Measurements from ENCODE around the gene BMP7.

Gene BMP7

DNA sequence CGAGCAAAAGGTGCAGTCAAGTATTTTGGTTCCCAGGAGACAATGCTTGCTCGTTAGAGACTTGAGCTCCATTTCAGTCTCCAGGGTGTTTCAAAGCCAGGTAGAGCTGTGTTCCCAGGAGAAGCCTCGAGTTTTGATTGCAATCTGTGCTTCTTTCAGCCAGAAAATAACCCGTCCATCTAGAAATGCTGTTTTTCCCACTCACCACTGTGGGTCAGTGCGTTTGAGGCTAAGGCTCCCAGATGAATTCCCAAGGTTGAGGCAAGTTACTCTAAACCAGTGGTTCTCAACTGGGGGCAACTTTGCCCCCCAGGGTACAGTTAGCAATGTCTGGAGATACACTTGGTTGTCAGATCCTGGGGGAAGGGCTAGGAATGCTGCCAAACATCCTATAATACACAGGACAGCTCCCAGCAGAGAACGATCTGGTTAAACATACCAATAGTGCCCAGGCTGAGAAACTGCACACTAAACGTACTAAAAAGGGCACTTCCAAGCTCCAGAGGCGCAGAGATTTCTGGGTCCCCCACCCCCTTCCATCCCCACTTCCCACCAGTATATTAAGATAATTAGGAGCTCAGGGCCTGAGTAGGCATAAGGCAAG lies 13.8 kb downstream of the BMP7 start:
- TF ChIP-seq GATA3 (IDR thresholded peaks at IDR 0.05; ENCODE audit: low read depth, low read length) (no peak), GATA2 (IDR thresholded peaks at IDR 0.05; ENCODE audit: low read depth, low read length) (peak; percentile 18; the same call in 1 of the 2 replicates)

DNA sequence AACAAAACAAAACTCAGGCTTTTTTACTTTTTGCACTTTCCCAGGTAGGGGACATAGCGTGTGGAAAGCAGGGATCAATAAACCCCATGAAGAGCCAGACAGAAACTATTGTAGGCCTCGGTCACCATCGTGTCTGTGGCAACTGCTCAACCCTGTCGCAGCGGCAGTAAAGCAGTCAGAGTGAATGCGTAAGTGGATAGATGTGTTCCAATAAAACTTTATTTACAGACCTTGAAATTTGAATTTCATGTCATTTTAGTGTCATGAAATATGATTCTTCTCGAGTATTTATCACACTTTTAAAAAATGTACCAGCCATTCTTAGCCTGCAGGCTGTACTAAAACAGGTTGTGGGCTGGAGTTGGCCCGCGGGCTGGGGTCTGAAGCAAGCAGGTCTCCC lies 14.5 kb downstream of the BMP7 start:
- TF ChIP-seq GATA3 (IDR thresholded peaks at IDR 0.05; ENCODE audit: low read depth, low read length) (no peak), GATA2 (IDR thresholded peaks at IDR 0.05; ENCODE audit: low read depth, low read length) (no peak)

DNA sequence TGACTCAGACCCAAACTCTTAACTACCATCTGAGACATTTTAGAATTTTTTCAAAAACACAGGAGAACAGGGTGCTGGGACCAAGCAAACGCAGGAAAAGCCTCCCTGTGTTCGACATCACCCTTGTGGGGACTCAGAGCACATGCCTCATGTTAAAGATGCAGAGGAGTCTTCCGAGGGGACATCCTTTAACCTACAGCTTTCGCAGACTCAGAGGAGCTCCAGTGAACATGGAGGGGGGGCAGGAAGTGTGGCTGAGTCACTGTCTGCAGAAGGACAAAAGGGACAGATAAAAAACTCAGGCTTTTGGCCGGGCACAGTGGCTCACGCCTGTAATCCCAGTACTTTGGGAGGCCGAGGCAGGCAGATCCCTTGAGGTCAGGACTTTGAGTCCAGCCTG lies 15.1 kb downstream of the BMP7 start:
- TF ChIP-seq GATA3 (IDR thresholded peaks at IDR 0.05; ENCODE audit: low read depth, low read length) (no peak), GATA2 (IDR thresholded peaks at IDR 0.05; ENCODE audit: low read depth, low read length) (no peak)

DNA sequence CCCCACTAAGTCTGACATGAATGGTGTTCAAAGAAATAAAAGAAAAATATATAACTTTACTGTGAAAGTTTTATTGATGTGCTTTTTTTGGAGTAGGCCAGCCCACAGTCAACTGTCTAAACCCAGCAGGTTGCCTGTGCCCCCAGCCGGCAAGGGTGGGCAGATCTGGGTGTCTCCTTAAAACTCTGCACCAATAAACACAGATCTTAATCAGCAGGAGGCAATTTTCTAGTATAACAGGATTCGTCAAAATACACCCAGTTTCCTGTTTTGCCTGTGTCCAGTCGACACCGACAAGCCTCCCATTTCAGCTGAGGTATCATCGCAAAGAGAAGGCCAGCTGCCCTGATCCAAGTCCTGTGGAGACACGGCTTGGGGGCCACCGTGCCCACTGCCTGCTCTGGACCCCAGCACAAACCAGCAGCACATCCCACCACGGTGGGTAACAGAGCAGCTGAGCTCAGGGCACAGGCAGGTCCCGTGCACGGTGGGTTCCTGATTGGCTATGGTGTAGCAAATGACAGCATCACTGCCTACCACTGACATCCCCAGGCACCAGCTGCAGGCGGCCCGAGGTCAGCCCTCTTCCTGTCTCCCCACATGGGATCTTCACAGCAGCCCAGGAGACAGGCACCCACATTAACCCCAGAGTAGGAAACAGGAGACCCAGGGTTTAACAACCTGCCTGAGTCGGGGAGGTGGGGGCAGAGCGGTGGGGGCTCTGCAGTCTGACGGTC lies 15.7 kb downstream of the BMP7 start:
- TF ChIP-seq GATA2 (IDR thresholded peaks at IDR 0.05; ENCODE audit: low read depth, low read length) (no peak), GATA3 (IDR thresholded peaks at IDR 0.05; ENCODE audit: low read depth, low read length) (no peak)

GRCh38 chr20:57249772-57250171 lies 16.7 kb downstream of the BMP7 start:
- TF ChIP-seq GATA2 (IDR thresholded peaks at IDR 0.05; ENCODE audit: low read depth, low read length), result no peak
- no peak for TF ChIP-seq GATA3 (IDR thresholded peaks at IDR 0.05; ENCODE audit: low read depth, low read length)

DNA sequence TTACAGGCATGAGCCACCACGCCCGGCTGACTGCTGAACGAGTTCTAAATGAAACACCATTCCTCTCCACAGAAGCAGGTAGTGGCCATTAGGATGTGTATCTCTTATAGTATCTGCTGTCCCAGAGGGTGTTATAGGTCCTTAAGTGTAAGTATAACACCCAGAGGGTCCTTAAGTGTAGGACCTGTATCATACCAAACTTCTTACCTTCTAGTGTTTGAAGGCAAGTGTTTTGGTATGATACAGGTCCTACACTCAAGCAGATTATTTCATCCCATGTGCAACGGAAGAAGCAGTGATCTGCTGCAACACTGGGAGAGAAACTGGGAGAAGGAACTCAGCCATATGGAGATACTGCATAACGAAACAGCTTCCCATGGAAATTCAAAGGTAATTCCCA lies 17.4 kb downstream of the BMP7 start:
- TF ChIP-seq GATA3 (IDR thresholded peaks at IDR 0.05; ENCODE audit: low read depth, low read length) (no peak), GATA2 (IDR thresholded peaks at IDR 0.05; ENCODE audit: low read depth, low read length) (no peak)

DNA sequence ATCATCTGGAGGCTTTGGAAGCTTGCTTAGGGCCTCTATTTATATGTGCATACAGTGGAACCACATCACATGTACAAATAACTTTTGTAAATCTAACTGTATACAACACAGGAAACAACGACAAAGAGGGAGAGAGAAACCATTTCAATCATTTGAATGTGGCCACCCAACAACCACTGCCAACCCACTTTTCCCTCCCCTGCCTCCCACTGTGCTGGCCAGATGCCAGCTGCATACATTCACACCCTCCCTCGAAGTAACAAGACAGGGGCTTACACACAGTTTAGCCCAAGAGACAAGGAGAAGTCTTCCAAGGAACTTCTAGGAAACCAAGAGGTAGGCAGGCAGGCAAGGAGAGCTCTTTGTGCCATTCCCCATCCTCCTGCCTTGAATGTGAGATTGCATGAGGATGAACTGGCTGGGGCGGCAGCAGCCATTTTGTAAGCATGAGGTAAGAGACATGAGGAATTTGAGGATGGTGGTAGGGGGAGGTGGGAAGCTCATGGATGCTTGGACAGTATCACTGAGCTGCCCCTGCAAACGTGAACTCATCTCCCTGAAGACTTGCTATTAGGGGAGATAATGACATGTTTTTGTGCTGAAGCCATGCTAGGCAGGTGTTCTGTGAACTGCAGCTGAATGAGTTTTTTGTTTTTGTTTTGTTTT lies 18.2 kb downstream of the BMP7 start:
- no peak for TF ChIP-seq GATA2 (IDR thresholded peaks at IDR 0.05; ENCODE audit: low read depth, low read length)
- TF ChIP-seq GATA3 (IDR thresholded peaks at IDR 0.05; ENCODE audit: low read depth, low read length), result no peak

DNA sequence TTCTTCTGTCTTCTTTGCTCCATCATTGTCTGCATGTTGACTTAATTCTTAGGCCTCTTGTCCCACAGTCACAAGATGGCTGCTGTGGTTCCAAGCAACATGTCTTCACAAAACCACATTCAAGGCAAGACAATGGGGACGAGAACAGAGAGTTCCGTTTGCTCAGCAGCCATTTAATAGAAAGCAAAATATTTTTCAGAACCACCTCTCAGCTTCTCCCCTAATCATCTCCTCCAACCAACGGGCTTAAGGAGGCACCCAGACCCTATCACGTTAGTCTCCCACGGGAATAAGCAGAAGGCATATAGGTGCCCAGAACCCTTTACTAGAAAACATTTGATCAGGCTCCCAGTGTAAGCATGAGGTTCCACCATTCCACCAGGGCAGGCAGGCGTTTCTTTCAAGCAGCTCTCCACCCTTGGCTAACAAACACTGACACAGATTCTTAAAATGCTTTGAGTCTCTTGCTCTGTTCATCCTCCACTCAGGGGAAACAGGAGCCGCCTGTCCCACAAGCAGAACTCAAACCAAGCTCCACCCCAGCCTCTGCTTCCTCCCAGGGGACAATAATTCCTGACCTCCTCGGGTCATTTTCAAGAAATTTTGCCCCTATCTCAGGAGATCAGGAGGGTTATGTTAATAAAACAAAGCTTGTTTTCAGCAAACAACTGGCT lies 19.0 kb downstream of the BMP7 start:
- TF ChIP-seq GATA2 (IDR thresholded peaks at IDR 0.05; ENCODE audit: low read depth, low read length), result no peak
- TF ChIP-seq GATA3 (IDR thresholded peaks at IDR 0.05; ENCODE audit: low read depth, low read length), result no peak

- TF ChIP-seq GATA3 (IDR thresholded peaks at IDR 0.05; ENCODE audit: low read depth, low read length) (no peak), GATA2 (IDR thresholded peaks at IDR 0.05; ENCODE audit: low read depth, low read length) (no peak)
These were observed 20.4 kb downstream of the BMP7 start for GRCh38 chr20:57245997-57246396.

DNA sequence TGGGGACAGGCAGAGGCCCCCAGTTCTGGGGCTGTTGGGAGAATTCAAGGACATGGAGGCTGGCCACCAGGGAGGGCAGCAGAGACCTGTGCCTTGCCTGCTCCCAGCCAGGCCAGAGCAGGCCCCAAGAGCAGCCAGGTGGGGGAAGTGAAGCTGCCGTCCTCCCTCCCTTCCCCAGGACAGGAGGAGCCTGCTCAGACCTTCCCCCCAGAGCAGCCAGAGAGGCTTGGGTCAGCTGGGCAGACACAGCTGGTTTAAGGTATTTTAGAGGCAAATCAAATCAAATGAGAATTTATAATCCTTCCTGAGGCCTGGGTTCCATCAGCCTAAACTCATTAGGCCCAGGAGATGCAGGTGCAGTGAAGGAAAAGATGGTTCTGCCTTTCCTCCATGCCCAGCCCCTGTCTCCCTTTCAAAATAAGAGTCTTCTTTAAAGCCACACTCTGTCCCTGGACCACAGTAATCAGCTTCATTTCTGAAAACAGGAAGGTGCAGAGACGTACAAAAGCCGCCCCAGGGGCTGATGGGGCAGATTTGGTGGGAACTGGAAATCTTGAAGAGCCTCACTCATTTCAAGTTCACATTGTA lies 21.7 kb downstream of the BMP7 start:
- peak; percentile 77 for TF ChIP-seq GATA2 (IDR thresholded peaks at IDR 0.05; ENCODE audit: low read depth, low read length)
- TF ChIP-seq GATA3 (IDR thresholded peaks at IDR 0.05; ENCODE audit: low read depth, low read length), result peak; percentile 34; the same call in 1 of the 2 replicates

DNA sequence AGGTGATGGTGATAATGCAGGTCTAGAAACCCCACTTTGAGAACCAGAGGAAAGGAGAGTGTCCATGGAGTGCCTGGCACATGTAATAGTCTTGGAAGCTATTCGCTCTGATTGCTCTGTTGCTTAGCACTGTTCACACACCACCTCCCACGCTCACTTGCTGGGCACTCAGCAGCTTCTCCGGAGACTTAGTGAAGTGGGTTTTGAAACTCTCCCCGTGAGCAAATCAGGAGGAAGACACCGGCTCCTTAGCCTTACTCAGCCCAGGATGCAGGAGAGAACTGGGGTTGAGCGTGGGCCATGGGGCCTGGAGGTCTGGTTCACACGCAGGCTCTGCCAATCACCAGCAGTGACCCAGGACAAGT lies 22.2 kb downstream of the BMP7 start:
- TF ChIP-seq GATA3 (IDR thresholded peaks at IDR 0.05; ENCODE audit: low read depth, low read length), result no peak
- no peak for TF ChIP-seq GATA2 (IDR thresholded peaks at IDR 0.05; ENCODE audit: low read depth, low read length)

DNA sequence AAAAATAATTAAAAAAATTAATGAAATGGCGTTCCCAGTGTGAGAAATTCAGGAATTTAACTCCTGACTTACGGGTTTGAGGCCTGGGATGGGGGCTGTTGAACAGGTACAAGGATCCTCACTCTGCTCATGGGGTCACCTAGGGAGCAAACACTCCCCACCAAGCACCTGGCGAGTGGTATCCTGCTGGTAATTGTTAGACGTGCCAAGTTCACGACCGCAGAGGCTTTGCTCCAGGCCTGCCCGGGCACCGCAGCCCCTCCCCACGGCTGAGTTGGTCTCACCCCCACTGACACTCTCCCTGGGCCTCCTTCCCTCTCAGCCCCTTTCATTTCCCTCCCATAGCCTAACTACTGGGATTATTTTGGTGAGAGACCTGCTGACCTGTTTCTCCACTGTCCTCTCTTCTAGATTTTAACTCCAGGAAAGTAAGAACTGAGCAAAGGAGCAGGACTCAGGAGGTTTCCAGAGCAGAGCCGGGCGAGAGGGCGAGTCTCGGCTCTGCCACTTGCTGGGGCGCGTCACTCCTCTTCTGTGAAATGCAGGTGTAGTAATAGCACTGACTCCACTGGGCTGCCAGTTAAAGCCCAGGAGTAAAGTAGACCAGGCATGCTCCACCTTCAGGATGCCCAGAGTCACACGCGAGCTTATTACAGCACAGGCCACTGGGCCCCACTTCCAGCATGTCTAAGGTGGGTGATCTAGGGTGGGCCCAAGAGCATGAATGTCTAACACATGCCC lies 22.8 kb downstream of the BMP7 start:
- no peak for TF ChIP-seq GATA2 (IDR thresholded peaks at IDR 0.05; ENCODE audit: low read depth, low read length)
- no peak for TF ChIP-seq GATA3 (IDR thresholded peaks at IDR 0.05; ENCODE audit: low read depth, low read length)

DNA sequence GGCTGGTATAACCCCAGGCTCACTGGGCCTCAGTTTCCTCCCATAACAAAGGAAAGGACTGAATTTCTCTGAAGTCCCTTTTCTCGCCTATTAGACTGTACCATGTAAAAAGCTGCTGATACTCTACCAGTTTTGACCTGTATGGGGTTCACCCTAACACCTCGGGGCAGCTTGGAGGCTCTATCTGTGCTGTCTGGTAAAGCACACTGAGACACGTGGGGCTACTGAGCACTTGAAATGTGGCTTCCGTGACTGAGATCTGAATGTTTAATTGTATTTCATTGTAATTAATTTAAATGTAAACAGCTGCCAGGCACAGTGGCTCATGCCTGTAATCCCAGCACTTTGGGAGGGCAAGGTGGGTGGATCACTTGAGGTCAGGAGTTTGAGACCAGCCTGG lies 24.0 kb downstream of the BMP7 start:
- TF ChIP-seq GATA3 (IDR thresholded peaks at IDR 0.05; ENCODE audit: low read depth, low read length) (no peak), GATA2 (IDR thresholded peaks at IDR 0.05; ENCODE audit: low read depth, low read length) (no peak)

All from SH-SY5Y (cell line).